Smooth muscle cell of the umbilical artery (primary cell): ENCODE results near the gene PIP5KL1. TPM values are rescaled to one million over a fixed set of nuclear protein-coding genes. Genes with fewer than 3 reads are reported as not detected.

Source experiments
- total RNA-seq: library from RNA; depleted of rRNA; stranded (reverse); fragments of >200 nt; gene quantifications from 2 replicates; pipeline ENCODE4 v1.2.3, GENCODE V29; 2014

The PIP5KL1 gene, protein sequence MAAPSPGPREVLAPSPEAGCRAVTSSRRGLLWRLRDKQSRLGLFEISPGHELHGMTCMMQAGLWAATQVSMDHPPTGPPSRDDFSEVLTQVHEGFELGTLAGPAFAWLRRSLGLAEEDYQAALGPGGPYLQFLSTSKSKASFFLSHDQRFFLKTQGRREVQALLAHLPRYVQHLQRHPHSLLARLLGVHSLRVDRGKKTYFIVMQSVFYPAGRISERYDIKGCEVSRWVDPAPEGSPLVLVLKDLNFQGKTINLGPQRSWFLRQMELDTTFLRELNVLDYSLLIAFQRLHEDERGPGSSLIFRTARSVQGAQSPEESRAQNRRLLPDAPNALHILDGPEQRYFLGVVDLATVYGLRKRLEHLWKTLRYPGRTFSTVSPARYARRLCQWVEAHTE
- 1.5 and 2.3 TPM in 2 replicates for total RNA-seq

DNA sequence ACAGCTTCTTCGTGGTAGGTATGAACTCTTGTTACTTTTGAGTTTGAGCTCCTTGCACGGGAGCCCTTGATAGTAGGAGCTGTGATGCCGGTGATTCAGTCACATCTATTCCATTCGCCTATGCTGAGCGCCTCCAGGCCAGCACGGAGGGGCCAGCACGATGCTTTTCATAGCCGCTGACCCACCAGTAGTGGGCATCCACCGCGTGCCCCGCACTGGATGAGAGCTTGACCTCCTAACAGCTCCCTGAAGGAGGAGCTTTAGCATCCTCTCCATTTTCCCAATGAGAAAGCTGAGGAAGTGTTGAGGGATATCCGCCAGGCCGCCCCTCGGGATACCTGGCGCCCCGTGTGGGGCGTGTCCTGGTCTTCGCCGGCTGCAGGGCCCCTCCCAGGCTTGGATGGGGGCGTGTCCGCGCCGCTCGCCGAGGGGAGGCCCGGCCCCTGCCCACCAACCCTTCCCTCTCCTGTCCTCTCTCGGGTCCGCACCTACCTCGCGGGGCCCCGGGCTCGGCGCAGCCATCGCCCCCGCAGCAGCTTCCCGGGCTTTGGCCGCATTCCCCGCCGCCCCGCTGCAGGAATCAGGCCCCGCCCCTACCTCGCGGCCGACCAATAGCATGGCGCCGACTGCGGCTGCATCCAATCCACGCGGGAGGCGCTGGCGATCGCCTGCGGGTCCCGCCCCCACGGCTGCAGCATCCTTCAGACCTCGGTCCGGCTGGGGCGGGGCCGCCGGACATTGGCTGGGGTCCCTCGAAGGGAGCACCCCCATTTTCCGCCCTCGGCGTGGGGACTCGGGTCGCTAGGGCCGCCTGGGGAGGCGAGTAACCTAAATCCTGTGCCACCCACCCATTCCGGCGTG lies at the start of gene PIP5KL1:
Gene PIP5KL1 (minus strand): TSS at position 547 of the 861 bp plus-strand sequence. CDS start 25 bp downstream, at position 522.

DNA sequence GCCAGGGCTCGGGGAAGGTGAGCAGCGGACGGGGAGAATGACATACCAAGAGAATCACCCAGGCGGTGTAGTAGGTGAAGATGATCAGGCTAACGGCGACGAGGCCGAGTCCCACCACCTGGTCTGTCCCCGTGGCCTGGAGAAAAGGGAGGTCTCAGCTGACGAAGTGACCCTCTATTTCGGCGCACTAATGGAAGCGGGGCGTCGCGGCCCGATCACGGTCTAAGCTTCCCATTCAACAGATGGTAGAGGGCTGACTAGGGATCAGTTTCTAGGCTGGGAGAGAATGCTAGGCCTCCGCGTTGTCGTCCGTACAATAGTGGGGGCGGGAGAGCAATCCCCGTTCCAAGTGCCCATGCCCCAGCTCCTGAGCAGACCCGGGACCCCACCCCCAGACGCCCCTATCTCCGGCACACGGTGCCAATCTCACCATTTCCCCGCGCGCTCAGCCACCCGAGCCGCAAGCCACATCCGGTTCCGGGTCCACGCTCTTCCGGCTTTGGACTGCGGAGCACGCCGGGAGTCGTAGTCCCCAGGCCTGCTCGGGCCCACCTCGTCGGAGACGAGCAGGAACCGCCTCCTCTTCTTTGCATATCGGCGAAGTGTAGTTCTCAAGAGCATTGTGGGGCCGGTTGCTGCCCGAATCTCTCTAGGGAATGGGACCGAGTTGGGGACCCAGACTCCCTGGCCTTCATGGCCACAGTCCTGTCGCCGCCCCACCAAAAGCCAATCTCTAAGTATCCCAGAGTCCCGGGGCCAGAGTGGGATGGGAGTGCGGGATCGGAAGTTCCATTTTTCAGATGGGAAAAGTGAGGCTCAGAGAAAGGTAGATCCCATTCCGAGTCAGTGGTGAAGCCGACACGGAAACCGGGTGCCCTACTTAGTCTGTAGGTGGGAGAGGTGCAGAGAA lies 7.1 kb upstream of the PIP5KL1 start, which contains the start of gene DPM2:
Gene DPM2 (minus strand): TSS at position 467 of the 910 bp plus-strand sequence. CDS start 34 bp downstream, at position 433.

DNA sequence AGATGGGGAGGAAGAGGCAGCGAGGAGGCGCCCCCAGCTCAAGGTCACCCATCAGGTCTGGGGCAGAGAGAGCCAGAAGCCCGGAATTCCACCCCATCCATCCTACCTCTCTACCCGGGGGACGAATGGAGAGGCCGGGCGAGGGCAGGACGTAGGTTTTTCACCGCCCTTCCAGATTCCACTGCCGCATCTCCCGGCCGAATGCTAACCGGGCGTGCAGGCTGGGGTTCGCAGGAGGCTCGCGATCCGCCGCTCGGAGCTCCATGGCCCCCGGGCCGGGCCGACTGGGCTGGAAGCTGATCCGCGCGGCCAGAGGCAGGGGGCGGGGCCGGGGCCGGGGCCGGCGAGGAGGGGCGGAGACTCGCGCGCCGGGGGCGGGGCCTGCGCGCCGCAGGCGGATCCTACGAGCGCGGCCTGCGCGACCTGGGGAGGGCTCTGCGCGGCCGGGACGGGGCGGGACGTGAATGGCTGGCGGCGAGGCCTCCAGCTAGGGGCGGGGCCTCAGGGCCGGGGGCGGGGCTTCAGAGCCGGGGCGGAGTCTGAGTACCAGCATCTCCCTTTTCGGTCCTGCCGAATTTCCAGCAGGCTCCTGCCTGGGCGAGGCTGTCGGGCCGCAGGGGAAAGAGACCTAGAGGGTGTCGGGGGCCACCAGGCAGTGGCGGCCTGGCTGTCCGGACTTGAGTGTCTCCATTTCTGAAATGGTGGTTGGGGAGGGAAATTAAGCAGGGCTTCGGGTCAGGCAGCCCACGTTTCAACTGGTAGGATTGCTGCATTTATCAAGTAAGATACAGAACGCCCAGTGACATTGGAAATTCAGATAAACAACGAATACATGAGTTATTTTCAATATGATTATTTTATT lies 13.6 kb downstream of the PIP5KL1 start, which contains the start of gene ST6GALNAC4:
Gene ST6GALNAC4 (minus strand): TSS at position 322 of the 862 bp plus-strand sequence. CDS start 622 bp downstream, outside the sequence.

DNA sequence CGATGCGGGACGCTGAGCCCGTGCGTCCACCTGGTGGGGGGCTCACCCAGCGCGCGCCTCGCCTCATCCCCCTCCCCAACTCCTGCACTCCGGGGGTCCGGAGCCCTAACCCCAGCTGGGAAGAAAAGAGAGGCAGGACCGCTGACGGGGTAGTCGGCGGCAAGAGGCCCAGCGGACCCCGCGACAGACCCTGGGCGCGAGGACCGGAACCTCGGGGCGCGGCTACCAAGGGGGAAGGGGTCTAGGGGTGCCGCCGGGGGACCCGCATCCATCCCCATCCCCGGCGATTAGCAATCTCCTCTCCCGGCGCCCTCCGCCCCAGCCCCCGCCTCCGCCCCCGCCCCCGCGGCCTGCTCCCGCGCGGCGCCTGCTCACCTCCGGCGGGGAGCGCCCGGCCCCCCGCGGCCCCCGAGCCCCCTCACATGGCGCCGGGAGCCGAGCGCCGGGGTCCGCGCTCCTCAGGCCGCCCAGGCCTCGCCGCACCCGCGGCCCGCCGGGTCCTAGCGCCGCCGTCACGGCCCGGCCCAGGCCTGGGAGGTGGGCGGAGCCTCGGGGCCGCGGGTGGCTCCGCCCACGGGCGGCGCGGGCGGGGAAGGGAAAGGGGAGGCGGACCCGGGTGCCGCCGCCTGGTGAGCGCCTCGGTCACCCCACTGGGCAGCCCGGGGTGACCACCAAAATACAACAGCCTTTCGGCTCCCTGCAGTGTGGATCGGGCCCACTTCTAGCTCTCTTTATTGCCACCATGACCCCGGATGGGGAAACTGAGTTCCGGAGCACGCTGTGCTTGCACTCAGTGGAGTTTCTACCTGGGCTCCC lies 31.2 kb downstream of the PIP5KL1 start, which contains the start of gene ST6GALNAC6:
Gene ST6GALNAC6 (minus strand): TSS at position 476 of the 816 bp plus-strand sequence. CDS start 1,622 bp downstream, outside the sequence.

DNA sequence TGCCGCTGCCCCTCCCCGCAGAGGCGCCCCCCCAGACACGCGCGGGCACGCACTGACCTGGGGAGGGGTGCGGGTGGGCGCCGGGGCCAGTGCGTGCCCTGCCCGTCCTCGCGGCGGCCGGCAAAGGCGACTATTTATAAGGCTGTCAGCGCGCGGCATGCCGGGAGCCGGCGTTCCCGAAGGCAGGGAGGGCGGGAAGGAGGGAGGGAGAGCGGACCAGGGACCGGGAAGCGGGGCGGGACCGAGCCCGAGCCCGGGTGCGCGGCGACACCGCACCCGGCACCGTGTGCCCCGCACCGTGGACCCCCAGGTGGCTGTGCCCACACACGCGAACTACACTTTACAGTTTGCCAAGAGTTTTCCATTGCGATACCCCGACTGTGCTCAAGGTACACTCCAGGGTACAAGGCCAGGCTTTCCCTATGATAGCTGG lies 53.0 kb downstream of the PIP5KL1 start, which contains the start of gene AK1:
Gene AK1 (minus strand): TSS at position 110 of the 433 bp plus-strand sequence. CDS start 3,058 bp downstream, outside the sequence.

Other genes starting within 250 kb of the PIP5KL1 start
- gene CFAP157, start 223.8 kb downstream of the PIP5KL1 start, total RNA-seq, result not detected in 2 replicates
- gene PTRH1, start 215.1 kb downstream of the PIP5KL1 start, total RNA-seq, result 9.8 and 11.4 TPM in 2 replicates
- 0.05 TPM in 1 of 2 replicates, not detected in the other for gene TTC16, start 214.7 kb downstream of the PIP5KL1 start, total RNA-seq
- gene TOR2A, start 195.5 kb downstream of the PIP5KL1 start, total RNA-seq, result 1.8 and 4.1 TPM in 2 replicates
- gene SH2D3C, start 152.1 kb downstream of the PIP5KL1 start, total RNA-seq, result 0.18 and 0.30 TPM in 2 replicates
- 43.1 and 49.5 TPM in 2 replicates for gene CDK9, start 144.7 kb downstream of the PIP5KL1 start, total RNA-seq
- gene FPGS, start 127.9 kb downstream of the PIP5KL1 start, total RNA-seq, result 49.9 and 78.1 TPM in 2 replicates
- gene ENG, start 76.1 kb downstream of the PIP5KL1 start, total RNA-seq, result 16.0 and 31.6 TPM in 2 replicates
- 27.9 and 36.2 TPM in 2 replicates for gene AK1, start 53.1 kb downstream of the PIP5KL1 start, total RNA-seq
- 20.5 and 25.0 TPM in 2 replicates for gene ST6GALNAC6, start 31.2 kb downstream of the PIP5KL1 start, total RNA-seq
- 24.1 and 59.5 TPM in 2 replicates for gene ST6GALNAC4, start 13.7 kb downstream of the PIP5KL1 start, total RNA-seq
- 8.9 and 13.2 TPM in 2 replicates for gene DPM2, start 7.1 kb upstream of the PIP5KL1 start, total RNA-seq
- gene EEIG1, start 50.2 kb upstream of the PIP5KL1 start, total RNA-seq, result 10.1 and 20.0 TPM in 2 replicates
- 8.2 and 11.6 TPM in 2 replicates for gene NAIF1, start 136.5 kb upstream of the PIP5KL1 start, total RNA-seq
- 19.2 and 21.7 TPM in 2 replicates for gene SLC25A25, start 137.5 kb upstream of the PIP5KL1 start, total RNA-seq
- 53.4 and 70.1 TPM in 2 replicates for gene PTGES2, start 197.0 kb upstream of the PIP5KL1 start, total RNA-seq
- gene LCN2, start 218.7 kb upstream of the PIP5KL1 start, total RNA-seq, result not detected in 2 replicates
- 40.9 and 47.8 TPM in 2 replicates for gene BBLN, start 229.5 kb upstream of the PIP5KL1 start, total RNA-seq